Measurements from ENCODE around the gene SUSD1.

Gene SUSD1

GRCh38 chr9:112144807-112145206 is 30.3 kb downstream of the SUSD1 start:
- Histone ChIP-seq H3F3A (ENCODE audit: low read depth) (no peaks in the 10 kb centered on the region), H2AFZ (ENCODE audit: low read length) (no peak overlapping the region), H4K20me1 (ENCODE audit: insufficient read depth, low read length, poor library complexity, severe bottlenecking) (no peaks in the 10 kb centered on the region), H3K4me1 (ENCODE audit: insufficient read depth, low read length, poor library complexity, severe bottlenecking) (no peaks in the 10 kb centered on the region), H3K9me2 (replicated peaks; ENCODE audit: low read depth, low read length) (no peaks in the 10 kb centered on the region), H3K4me2 (ENCODE audit: low read depth, low read length, poor library complexity, severe bottlenecking) (no peak overlapping the region), H3K9me3 (ENCODE audit: insufficient read depth, low read depth, low read length) (no peaks in the 10 kb centered on the region), H3K79me2 (ENCODE audit: insufficient read depth, low read length) (no peaks in the 10 kb centered on the region), H3K9ac (ENCODE audit: low read depth, low read length, poor library complexity, severe bottlenecking) (peak overlapping the region; percentile 15), H3K4me3 (ENCODE audit: low read length, poor library complexity, severe bottlenecking) (no peak overlapping the region), H3K36me3 (ENCODE audit: insufficient read depth, low read length) (peaks cover 7% of the 10 kb centered on the region; the same call in 1 of the 2 replicates), H3K27me3 (ENCODE audit: insufficient read depth, low read length, poor library complexity, severe bottlenecking) (no peaks in the 10 kb centered on the region)
- TF ChIP-seq CTCF (conservative IDR thresholded peaks at IDR 0.05; ENCODE audit: low read length) (no peak), EZH2phosphoT487 (IDR thresholded peaks at IDR 0.05; ENCODE audit: borderline replicate concordance) (no peak)

GRCh38 chr9:112142420-112142819 is 32.7 kb downstream of the SUSD1 start:
- Histone ChIP-seq H3K9ac (ENCODE audit: low read depth, low read length, poor library complexity, severe bottlenecking) (no peak overlapping the region), H2AFZ (ENCODE audit: low read length) (no peak overlapping the region), H3F3A (ENCODE audit: low read depth) (no peaks in the 10 kb centered on the region), H3K4me1 (ENCODE audit: insufficient read depth, low read length, poor library complexity, severe bottlenecking) (no peaks in the 10 kb centered on the region), H3K36me3 (ENCODE audit: insufficient read depth, low read length) (peaks cover 7% of the 10 kb centered on the region; the same call in 1 of the 2 replicates), H3K4me3 (ENCODE audit: low read length, poor library complexity, severe bottlenecking) (no peak overlapping the region), H3K9me3 (ENCODE audit: insufficient read depth, low read depth, low read length) (no peaks in the 10 kb centered on the region), H4K20me1 (ENCODE audit: insufficient read depth, low read length, poor library complexity, severe bottlenecking) (no peaks in the 10 kb centered on the region), H3K79me2 (ENCODE audit: insufficient read depth, low read length) (no peaks in the 10 kb centered on the region), H3K9me2 (replicated peaks; ENCODE audit: low read depth, low read length) (no peaks in the 10 kb centered on the region), H3K27me3 (ENCODE audit: insufficient read depth, low read length, poor library complexity, severe bottlenecking) (no peaks in the 10 kb centered on the region), H3K4me2 (ENCODE audit: low read depth, low read length, poor library complexity, severe bottlenecking) (no peak overlapping the region)
- no peak for TF ChIP-seq EZH2phosphoT487 (IDR thresholded peaks at IDR 0.05; ENCODE audit: borderline replicate concordance)
- no peak for TF ChIP-seq CTCF (conservative IDR thresholded peaks at IDR 0.05; ENCODE audit: low read length)

GRCh38 chr9:112140936-112141335 is 34.2 kb downstream of the SUSD1 start:
- Histone ChIP-seq H3K27me3 (ENCODE audit: insufficient read depth, low read length, poor library complexity, severe bottlenecking) (no peaks in the 10 kb centered on the region), H3K9me2 (replicated peaks; ENCODE audit: low read depth, low read length) (no peaks in the 10 kb centered on the region), H3K9ac (ENCODE audit: low read depth, low read length, poor library complexity, severe bottlenecking) (no peak overlapping the region), H3K36me3 (ENCODE audit: insufficient read depth, low read length) (peaks cover 7% of the 10 kb centered on the region; the same call in 1 of the 2 replicates), H2AFZ (ENCODE audit: low read length) (no peak overlapping the region), H3K9me3 (ENCODE audit: insufficient read depth, low read depth, low read length) (no peaks in the 10 kb centered on the region), H3K4me1 (ENCODE audit: insufficient read depth, low read length, poor library complexity, severe bottlenecking) (no peaks in the 10 kb centered on the region), H3K79me2 (ENCODE audit: insufficient read depth, low read length) (no peaks in the 10 kb centered on the region), H3F3A (ENCODE audit: low read depth) (no peaks in the 10 kb centered on the region), H3K4me3 (ENCODE audit: low read length, poor library complexity, severe bottlenecking) (no peak overlapping the region), H3K4me2 (ENCODE audit: low read depth, low read length, poor library complexity, severe bottlenecking) (no peak overlapping the region), H4K20me1 (ENCODE audit: insufficient read depth, low read length, poor library complexity, severe bottlenecking) (no peaks in the 10 kb centered on the region)
- TF ChIP-seq EZH2phosphoT487 (IDR thresholded peaks at IDR 0.05; ENCODE audit: borderline replicate concordance) (no peak), CTCF (conservative IDR thresholded peaks at IDR 0.05; ENCODE audit: low read length) (no peak)

Measured in Loucy (cell line).